Measurements from ENCODE around the gene MAP1LC3C.

DNA sequence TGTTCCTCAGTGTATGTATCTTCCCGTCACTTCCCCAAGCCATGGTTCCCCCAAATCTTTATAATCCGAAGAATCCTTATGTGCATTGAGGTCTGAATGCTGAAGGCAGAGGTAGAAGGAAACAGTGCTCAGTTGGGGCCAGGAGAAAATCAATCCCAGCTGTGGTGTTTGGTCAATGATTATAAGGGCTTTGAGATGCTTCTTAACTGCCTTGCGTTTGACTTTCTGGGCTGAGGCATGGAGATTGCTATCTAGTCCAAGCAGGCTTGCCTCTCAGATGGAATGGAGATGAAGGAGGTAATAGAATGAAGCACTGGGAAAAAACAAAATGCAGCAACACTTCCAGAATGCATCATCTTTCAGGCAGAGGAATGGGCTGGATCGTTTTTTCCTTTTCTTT is 3.6 kb upstream of the MAP1LC3C start:
- TF ChIP-seq POLR2AphosphoS5 (IDR thresholded peaks at IDR 0.05; ENCODE audit: low read depth, low read length) (no peak), TAF1 (IDR thresholded peaks at IDR 0.05; ENCODE audit: borderline replicate concordance, insufficient read depth, low read length) (no peak), SIN3A (IDR thresholded peaks at IDR 0.05; ENCODE audit: borderline replicate concordance, insufficient read depth, low read length) (no peak)
- TF ChIP-seq, protein P1, sequence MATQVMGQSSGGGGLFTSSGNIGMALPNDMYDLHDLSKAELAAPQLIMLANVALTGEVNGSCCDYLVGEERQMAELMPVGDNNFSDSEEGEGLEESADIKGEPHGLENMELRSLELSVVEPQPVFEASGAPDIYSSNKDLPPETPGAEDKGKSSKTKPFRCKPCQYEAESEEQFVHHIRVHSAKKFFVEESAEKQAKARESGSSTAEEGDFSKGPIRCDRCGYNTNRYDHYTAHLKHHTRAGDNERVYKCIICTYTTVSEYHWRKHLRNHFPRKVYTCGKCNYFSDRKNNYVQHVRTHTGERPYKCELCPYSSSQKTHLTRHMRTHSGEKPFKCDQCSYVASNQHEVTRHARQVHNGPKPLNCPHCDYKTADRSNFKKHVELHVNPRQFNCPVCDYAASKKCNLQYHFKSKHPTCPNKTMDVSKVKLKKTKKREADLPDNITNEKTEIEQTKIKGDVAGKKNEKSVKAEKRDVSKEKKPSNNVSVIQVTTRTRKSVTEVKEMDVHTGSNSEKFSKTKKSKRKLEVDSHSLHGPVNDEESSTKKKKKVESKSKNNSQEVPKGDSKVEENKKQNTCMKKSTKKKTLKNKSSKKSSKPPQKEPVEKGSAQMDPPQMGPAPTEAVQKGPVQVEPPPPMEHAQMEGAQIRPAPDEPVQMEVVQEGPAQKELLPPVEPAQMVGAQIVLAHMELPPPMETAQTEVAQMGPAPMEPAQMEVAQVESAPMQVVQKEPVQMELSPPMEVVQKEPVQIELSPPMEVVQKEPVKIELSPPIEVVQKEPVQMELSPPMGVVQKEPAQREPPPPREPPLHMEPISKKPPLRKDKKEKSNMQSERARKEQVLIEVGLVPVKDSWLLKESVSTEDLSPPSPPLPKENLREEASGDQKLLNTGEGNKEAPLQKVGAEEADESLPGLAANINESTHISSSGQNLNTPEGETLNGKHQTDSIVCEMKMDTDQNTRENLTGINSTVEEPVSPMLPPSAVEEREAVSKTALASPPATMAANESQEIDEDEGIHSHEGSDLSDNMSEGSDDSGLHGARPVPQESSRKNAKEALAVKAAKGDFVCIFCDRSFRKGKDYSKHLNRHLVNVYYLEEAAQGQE (IDR thresholded peaks at IDR 0.05; ENCODE audit: insufficient read depth in 1 of 2, low read depth in 2 of 2, low read length in 2 of 2), result no peak
